ENCODE data around the gene FDX1. TPM values are rescaled to one million over a fixed set of nuclear protein-coding genes. Genes with fewer than 3 reads are reported as not detected.

FDX1 gene
- total and polyA plus RNA-seq, 2 of the 8 experiments (the other 6 are each of a cell fraction or from before 2014, with no cell fraction given), result 3.7 to 9.6 TPM

- Histone ChIP-seq H4K5ac (ENCODE audit: insufficient read length, low read depth, low read length) (no peak overlapping the region), H2AK5ac (ENCODE audit: low read depth, low read length) (no peak overlapping the region), H3K4ac (replicated peaks; ENCODE audit: insufficient read length, low read depth, low read length) (no peak overlapping the region), H3K4me1 (replicated peaks in 1 of 4; ENCODE audit: control insufficient read depth in 3 of 4, insufficient read depth in 4 of 4, low read length in 3 of 4) (no peaks in the 10 kb centered on the region), H3K4me2 (ENCODE audit: insufficient read depth in 1 of 2, low read depth in 2 of 2, low read length in 2 of 2) (no peak overlapping the region), H3K27ac (ENCODE audit: low read depth, low read length) (no peak overlapping the region), H3K23ac (ENCODE audit: insufficient read length) (no peak overlapping the region), H4K91ac (replicated peaks; ENCODE audit: insufficient read length, low read length) (no peak overlapping the region), H4K8ac (ENCODE audit: extremely low read depth, insufficient read depth, low read length) (no peak overlapping the region), H3K79me1 (ENCODE audit: low read depth, low read length) (no peaks in the 10 kb centered on the region), H4K20me1 (replicated peaks in 1 of 2; ENCODE audit: control insufficient read depth in 1 of 2, insufficient read depth in 2 of 2, low read length in 2 of 2) (no peaks in the 10 kb centered on the region), H3K27me3 (replicated peaks in 1 of 4; ENCODE audit: control insufficient read depth in 3 of 4, extremely low read depth in 1 of 4, insufficient read depth in 3 of 4, low read length in 3 of 4) (no peaks in the 10 kb centered on the region), H3K23me2 (ENCODE audit: low read depth, low read length) (no peaks in the 10 kb centered on the region), H3K36me3 (ENCODE audit: control insufficient read depth in 2 of 4, insufficient read depth in 4 of 4, low read length in 3 of 4) (no peaks in the 10 kb centered on the region), H2AFZ (ENCODE audit: low read length) (no peak overlapping the region), H2BK120ac (replicated peaks; ENCODE audit: low read depth, low read length) (no peak overlapping the region), H2BK12ac (ENCODE audit: low read depth, low read length) (no peak overlapping the region), H3K79me2 (ENCODE audit: control insufficient read depth in 1 of 2, insufficient read depth in 2 of 2, low read length in 2 of 2) (no peaks in the 10 kb centered on the region), H3K9ac (replicated peaks in 1 of 4; ENCODE audit: extremely low read depth in 1 of 4, low read depth in 3 of 4, low read length in 3 of 4) (no peak overlapping the region), H3K9me3 (ENCODE audit: insufficient read depth in 2 of 2, low read depth in 1 of 2, low read length in 1 of 2) (peaks cover 7 to 8% of the 10 kb centered on the region in 2 experiments; a peak in 2 of 4 replicates), H3K56ac (replicated peaks; ENCODE audit: insufficient read length, low read depth, low read length) (no peak overlapping the region), H3K18ac (ENCODE audit: extremely low read depth, low read length) (no peak overlapping the region), H3K4me3 (ENCODE audit: extremely low read depth in 1 of 4, insufficient read depth in 2 of 4, low read depth in 3 of 4, low read length in 4 of 4) (no peak overlapping the region), H2BK20ac (ENCODE audit: low read length) (no peak overlapping the region), H2BK15ac (ENCODE audit: low read length) (no peak overlapping the region), H2BK5ac (ENCODE audit: low read depth, low read length) (no peak overlapping the region), H3K14ac (ENCODE audit: insufficient read length) (no peak overlapping the region)
- DNase-seq (ENCODE audit: low read depth in 1 of 2, low spot score in 2 of 2), result no peak
- no peak for FAIRE-seq
- 90% methylated on average over 4 of the region's 4 CpGs; no CpG with 5 or more reads in 1 of the 2 experiments for WGBS, 2 experiments (ENCODE audit: extremely low coverage in 1 of 2, insufficient coverage in 1 of 2, insufficient read length in 1 of 2, insufficient replicate concordance in 2 of 2, low coverage in 1 of 2, low lambda C conversion rate in 2 of 2, missing lambda C conversion rate in 1 of 2)
- no peak for TF ChIP-seq CBX8 (IDR thresholded peaks at IDR 0.05; ENCODE audit: borderline replicate concordance, low read depth, low read length)
- POLR2A ChIA-PET (ENCODE audit: partially characterized antibody), result no interaction called here
- CTCF ChIA-PET (ENCODE audit: partially characterized antibody), result no interaction called here
Observed at GRCh38 chr11:110389965-110390364, 39.8 kb upstream of the FDX1 start.
